ENCODE measurements around the gene AGAP1.

Gene AGAP1

DNA sequence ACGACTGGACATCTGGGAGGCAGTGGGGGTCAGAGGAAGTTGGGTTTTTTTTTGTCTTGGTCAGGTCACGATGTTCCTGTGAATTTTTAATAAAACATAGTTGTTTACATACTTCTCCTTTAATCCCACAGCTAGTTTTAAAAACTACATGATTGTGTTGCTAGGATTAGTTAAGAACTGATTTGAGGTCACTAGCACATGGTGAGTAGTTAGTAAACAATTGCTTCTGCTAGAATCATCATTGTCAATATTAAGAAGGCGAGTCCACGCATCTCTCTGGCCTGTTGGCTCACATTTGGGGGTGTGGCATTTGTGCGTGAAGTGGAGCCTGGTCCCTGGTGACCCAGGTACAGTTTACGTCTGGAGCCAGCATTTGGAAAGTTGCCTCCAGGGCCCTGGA lies 59.4 kb downstream of the AGAP1 start:
- no peak for DNase-seq

DNA sequence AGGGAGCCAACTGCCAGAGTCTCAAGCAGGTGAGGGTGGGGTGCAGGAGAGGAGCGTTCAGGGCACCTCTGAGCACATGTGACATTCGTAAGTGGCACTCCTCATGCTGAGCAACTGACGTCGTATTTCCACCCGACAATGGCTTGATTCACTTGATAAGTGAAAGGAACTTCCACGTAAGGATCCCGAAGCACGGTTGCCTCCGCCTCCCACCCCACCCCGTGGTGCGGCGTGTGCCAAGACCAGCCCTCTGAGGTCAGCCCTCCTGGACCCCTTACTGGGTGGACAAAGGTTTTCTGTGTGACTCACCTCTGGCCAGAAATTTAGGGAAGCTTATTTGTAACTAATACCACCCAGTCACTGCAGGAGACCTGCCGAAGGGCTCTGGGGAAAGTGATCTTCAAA lies 59.9 kb downstream of the AGAP1 start:
- no peak for DNase-seq

DNA sequence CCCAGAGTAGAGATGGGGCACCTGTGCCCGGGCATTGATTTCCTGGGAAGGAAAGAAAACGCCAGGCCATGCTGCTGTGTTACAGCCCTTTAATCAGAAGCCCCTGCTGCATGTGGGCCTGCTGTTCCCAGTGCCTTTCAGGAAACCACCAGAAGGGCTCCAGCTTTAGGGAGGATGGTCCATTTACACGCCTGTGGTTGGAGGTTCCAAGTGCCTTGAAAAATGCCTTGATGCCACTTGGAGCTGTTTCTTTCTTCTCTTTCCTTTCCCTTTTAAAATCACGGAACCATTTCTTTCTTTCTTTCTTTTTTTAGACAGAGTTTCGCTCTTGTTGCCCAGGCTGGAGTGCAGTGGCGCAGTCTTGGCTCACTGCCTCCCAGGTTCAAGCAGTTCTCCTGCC lies 60.5 kb downstream of the AGAP1 start:
- no peak for DNase-seq

DNA sequence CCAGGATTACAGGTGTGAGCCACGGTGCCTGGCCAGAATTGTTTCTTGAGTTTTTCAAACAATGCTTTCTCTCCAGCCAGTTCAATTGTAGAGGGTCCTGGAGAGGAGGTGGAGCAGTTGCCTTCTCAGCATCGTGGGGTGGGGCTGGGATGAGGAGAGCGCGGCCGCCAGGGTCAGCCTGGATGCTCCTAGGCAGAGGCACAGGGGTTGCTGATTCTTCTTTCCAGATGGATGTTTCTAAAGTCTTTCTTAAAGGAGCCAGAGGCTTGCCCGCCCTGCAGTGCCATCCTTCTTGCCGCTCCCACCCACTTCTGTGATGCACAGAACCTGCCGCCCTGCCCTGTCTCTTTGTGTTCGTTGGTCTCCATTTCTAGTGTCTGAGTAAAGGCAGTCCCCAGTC lies 61.1 kb downstream of the AGAP1 start:
- DNase-seq = no peak

DNA sequence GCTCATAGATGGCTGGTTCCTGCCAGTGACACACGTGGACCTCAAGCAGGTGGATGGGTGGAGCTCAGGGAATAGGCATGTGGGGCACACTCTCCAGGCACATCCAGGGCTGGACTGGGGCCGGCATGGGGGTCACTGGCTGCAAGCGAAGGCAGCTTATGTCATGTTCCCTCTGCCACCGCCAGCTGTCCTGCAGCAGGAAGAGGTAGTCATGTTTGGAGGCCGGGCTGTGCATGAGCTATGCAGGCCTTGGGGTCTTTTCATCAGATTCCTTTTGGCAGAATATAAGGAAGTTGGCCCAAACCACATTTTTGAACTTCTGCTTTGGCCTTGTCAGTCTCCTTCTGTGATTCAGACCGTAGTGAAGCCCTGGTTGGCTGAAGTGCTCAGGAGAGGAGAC lies 61.5 kb downstream of the AGAP1 start:
- no peak for DNase-seq

DNA sequence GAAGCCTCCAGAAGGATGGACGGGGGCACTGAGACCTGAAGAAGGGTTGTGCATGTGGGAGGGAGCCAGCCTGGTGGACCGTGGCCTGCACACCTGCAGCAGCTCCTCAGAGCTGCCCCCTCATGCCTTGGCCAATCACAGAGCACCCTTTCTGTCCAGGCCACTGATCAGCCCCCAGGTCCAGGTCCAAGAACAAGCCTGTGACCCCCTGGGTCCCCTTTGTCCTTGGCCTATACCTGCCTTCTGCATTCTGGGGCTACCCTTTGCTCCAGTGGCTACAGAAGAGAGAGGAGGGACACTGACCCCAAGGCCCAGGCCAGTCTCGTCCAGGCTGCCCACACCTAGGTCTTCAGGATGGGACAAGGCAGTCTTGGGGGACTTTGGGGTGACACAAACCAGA lies 62.2 kb downstream of the AGAP1 start:
- DNase-seq = no peak

DNA sequence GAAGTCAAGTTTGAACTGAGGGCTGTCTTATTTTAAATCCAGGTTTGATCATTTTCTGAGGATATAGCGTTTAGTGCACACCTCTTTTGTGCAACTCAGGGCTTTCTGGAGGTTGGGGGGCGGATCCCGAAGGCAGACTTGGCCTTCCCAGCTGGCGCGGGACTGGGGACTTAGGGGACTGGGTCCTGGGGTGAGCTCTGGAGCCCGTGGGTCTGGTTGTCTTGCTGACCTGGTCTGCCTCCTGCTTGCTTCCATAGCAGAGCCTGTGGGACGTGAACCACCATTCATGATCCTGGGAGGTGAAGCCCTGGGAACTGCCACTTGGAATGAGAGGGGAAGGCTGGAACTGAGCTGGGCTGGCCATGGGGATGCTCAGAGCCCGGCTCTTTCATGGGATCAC lies 63.1 kb downstream of the AGAP1 start:
- DNase-seq = no peak

DNA sequence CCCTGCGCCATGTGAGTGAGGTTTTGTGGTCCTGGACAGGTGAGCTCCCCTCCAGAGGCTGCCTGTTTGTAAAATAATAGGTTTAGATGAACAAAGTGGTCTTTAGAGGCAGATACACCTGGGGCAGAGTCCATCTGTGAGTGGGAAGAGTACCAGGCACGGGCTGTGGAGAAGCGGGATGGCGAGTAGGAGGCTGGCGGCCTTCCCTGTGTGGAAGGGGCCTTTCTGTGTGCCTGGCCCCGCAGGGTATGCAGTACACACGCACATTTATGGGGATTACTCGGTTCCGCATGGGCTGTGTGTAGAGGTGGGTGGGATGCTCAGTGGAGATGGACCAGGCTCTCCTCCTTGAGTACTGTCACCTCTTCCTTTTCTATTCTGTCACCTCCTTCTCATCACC lies 64.1 kb downstream of the AGAP1 start:
- no peak for DNase-seq

DNA sequence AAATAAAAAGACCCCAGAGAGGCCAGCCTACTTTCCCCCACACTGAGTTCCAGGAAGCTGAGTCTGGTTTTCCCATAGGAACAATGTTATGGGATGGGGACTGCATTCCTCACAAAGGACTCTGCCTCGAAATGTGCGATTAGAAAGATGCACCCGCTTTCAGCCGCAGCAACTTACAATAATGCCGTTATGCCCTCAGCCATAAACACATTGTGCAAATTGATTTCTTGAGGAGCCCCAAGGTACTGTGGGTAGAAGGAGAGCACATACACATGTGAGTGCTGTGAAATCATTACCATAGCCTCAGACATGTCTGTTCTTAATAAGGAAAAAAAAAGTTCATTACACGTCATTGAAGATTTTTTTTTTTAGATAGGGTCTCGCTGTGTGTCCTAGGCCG lies 64.7 kb downstream of the AGAP1 start:
- DNase-seq = no peak

DNA sequence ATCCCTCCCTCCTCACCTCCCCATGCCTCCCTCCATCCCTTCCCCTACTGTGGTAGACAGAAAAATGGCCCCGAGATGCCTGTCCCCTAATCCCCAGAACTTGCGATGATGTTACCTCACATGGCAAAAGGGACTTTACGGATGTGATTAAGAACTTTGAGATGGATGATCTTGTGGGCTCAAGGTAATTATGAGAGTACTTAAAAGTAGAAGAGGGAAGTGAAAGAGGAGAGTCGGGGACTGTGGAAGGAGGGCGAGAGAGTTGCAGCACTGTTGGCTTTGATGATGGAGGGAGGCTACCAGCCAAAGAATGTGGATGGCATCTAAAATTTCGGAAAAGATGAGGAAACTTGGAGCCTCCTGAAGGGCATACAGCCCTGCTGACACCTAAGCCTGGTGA lies 66.5 kb downstream of the AGAP1 start:
- no peak for DNase-seq

DNA sequence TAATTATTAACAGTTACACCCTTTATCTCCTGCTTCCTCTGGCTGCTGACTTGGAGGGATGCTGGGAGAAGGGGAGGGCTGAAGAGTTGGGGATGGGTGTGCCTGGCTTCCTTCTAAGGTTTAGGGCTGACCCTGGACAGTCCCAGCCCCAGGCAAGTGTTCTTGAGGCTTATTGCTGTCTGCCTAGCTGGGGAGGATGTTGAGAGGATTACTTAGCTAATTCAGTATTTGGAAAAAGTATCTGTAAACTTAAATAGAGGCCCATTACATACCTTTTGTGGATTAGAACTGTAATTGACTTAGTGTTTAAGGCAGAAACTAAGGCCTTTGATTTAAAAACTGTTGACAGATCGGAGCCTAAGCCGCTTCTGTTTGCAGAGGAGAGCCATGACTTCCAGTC lies 67.6 kb downstream of the AGAP1 start:
- no peak for DNase-seq

DNA sequence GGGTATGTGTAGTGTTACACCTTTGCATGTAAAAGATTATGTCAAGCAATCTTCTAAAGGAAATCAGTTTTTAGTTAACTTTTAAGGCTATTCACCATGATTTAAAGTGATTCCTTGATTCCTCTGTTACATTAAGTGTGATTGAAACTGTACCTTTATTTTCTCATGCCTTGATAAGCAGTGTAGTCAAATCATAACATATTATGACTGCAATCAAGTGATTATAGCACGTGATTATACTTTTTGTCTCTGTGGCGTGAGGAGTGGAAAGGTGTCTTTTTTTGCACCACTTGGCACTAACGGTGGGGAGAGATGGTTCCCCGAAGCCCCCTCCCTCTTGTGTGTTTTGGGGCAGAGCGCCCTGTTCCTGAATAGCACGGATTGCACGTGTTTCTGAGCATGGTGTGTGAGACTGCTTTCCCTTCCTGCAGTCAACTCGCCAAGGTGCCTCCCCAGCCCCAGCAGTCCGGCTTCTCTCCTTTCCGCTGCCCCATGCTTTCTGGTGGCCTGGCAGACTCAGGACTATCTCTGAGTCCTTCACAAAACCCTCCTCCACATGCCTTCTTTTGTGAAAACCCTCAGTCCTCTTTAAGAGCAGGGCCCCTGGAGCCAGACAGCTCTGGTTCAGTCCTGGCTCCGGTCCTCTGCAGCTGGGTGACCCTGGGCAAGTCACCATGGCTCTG lies 68.4 kb downstream of the AGAP1 start:
- DNase-seq = no peak

DNA sequence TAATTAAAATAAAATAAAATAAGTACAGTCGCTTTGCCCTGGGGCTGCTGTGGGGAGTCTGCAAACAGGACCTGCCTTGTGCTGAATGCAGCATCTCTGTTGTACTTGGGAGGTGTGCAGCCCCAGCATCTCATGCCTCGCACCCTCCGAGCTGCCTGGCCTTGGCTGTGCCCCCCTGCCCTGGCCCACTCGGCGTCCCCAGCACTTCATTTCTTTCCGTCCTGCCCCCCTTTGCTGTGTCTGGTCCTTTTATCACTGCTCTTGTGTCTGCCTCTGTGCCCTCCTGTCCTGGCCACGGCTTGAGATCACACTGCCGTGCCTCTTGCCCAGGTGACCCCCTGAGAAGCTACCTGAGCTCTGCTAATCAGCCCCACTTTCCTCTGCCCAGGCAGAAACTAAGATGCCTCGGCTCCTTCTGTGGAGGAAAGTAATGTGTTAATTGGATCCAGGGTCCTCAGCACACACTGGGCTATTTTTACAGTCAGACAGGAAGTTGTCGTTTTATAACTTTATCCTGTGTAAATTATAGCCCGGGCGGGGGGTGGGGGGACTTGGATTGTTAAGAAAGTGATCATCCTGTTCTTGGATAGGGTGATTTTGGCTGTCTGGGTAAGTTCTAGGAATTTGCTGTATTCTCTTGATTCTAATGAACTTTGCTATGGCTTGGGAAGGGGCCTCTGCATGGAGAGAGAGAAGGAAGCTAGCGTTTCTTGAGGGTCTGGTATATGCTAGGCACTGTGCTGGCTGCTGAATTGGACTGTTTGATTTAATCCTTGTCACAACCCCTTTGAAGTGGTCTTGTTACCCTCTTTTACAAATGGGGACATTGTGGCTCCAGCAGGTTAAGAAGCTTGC lies 69.4 kb downstream of the AGAP1 start:
- DNase-seq = no peak

DNA sequence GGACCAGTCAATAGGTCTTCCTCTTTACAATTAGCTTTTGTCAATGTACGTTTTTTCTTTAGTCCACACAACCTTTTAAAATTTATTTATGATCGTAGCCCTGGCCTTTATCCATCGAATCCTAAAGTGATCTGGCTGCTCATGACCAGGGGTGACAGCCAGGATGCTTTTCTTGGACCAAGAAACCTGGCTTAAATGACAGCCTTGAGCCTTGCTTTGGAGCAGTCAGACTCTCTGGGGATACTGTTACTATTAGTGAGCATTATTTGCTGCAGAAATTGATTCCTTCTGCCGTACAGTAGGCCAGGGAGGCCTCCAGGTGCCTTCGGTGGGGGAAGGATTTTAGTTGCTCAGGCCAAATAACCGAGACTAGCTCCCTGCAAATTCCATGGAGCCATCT lies 70.2 kb downstream of the AGAP1 start:
- no peak for DNase-seq

DNA sequence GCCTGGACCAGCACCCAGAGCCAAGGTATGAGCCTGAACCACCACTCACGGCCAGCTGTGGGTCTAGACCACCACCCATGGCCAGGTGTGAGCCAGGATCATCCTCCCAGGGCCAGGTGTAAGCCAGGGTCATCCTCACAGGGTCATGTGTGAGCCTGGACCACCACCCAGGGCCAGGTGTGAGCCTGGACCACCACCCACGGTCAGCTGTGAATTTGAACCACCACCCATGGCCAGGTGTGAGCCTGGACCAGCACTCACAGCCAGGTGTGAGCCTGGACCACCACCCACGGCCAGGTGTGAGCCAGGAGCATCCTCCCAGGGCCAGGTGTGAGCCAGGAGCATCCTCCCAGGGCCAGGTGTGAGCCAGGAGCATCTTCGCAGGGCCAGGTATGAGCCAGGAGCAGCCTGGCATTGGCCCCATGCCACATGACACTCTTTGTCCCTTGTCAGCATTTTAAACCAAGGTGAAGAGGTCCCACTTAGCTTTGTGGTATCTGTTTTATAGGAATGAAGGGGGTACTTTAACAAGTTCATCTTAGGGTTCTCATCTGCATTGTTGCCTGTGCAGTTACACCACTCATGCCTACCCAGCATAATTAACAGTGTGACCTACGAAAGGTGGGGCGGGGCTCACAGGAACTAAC lies 71.2 kb downstream of the AGAP1 start:
- DNase-seq = no peak

DNA sequence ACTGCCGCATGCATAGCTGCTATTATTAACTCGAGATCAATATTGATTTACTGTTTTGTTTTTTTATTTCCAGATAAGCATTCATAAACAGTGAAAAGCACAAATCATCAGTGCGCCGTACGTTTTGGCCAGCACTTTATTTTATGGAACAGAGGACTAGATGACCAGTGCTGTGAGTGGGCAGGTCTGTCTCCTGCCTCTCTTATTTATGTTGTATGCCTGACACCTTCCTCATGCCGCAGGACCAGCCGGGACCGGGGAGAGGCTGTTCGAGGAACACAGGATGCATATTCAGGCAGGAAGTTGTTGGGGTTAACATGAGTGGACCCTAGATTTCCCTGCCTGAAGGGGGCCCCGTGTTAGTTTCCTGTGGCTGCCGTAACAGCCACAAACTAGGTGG lies 72.6 kb downstream of the AGAP1 start:
- DNase-seq = no peak

DNA sequence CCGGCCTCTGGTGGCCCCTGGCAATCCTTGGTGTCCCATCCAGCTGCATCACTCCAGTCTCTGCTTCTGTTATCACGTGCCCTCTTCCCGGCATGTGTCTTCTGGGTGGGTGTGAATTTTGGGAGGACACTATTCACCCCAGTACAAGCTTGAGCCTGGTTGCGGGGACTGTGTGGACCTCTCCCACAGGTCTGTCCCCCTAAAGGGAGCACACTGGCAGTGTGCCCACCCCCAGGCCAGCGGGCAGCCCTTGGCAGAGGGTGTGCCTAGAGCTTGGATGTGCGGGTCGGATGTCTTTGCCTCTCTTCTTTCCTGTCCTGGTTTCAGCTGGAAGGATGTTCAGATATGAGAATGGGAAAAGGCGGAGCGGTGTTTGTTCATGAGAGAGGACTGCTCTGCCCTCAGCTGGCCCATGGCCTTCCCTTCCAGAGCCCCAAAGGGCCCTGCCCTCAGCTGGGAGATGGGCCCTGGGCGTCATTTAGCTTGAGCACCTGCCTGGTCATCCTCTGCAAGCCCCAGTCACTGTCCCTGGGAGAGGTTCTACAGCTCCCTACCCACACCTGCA lies 73.2 kb downstream of the AGAP1 start:
- no peak for DNase-seq

DNA sequence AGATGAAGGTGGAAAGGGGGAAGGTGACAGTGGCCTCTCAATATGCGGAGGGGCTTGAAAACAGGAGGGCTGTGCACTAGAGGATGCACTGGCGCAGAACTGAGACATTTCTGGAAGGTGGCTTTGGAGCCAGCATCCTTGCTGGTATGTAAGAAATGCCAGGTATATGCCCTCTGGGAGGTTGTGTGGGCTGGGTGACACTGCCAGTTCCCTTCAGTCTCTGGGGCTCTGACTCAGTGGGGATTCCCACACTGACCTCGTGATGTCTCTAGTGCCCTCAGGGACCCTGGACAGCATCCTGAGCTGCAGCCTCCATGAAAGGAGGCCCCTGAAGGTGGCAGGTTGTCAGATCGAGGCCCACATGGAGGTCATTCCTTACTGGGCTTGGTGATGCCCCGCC lies 74.0 kb downstream of the AGAP1 start:
- no peak for DNase-seq

DNA sequence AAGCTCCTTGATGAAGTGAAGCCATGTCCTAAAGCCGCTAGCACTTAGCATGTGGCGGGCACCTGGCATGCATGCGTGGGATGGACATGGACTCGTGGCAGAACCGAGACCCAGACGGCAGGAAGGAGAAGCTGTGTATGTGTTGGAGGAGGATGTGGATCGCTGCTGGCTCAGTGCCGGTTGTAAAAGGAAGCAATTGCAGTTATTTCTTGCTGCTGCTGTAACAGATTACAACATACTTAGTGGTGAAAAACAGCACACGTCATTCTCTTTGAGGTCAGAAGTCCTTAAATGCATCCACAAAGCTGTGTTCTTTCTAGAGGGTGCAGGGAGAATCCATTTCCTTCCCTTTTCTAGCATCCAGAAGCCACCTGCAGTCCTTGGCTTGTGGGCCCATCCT lies 74.6 kb downstream of the AGAP1 start:
- no peak for DNase-seq

DNA sequence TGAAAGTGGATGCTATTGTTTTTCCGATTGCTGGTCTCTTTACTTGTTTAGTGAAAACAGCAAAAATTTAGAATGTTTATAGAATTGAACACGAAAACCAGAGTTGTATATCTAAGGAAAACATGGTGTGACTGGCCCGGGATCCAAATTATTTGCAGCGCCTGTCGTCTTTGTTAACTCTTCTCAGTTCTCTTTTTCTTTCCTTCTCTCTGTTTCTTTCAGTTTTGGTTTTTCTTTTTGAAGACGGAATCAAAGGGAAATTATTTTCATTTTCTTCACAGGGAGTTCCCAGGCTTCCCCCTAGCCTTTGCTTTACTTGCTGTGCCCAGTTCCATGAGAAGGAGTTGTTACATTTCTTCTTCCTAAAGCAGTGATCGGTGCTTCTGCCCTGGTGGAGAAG lies 76.0 kb downstream of the AGAP1 start:
- DNase-seq = no peak

DNA sequence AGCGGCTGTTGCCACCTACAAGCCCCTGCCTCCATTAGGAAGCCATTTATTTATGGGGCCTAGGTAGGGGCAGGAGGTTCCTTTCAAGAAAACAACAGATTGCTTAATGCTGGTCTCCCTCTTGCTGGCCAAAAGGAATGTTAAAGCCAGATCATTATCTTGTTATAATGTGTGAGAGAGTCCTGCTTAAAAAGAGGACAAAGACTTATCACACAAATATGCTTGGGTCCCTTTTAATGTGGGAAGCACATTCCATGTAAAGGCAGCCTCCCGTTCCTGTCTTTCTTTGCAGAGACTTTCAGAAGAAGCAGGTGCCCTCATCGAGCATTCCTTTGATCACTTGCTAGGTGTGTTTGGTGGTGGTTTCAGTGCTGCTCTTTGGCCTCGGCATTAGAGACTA lies 76.4 kb downstream of the AGAP1 start:
- DNase-seq = no peak

DNA sequence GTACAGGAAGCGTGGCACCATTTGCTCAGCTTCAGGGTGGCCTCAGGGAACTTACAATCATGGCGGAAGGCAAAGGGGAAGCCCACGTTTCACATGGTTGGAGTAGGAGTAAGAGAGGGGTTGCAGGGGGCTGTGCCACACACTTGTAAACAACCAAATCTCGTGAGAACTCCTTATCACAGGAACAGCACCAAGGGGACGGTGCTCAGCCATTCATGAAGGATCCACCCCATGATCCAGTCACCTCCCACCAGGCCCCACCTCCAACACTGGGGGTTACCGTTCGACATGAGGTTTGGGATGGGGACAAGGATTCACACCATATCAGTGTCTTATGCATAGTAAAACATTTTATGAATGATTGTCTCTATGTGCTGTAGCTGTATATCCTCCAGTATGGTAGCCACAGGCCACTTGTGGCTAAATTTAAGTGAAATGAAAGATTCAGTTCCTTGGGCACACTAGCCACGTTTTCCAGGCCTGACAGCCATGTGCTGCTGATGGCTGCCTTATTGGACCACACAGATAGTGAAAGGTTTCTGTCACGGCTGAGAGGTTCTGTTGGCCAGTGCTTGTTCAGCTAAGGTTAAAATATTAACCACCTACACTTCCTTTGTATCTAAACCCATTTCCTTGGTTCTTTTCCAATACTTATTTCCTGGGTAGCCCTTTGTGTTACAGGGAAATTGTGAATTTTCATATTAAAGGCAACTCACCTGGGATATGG lies 77.3 kb downstream of the AGAP1 start:
- DNase-seq = no peak

DNA sequence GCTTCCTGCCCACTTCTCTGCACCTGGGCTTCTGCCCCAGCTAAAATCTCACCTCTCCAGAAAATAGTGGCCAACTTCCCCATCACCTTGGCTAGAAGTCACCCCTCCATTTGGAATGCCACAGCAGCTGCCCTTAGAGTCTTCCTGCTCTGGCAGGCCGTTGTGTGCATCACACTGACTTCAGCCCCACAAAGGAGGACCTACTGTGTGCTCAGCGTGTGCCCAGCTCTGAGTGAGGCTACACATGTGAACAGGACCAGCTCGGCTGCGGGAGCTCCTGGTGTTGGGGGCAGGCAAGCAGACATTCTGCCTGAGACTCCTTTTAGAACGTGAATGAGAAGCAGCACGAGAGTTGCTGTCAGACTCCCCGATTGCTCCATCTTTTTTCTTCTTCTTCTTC lies 78.7 kb downstream of the AGAP1 start:
- no peak for DNase-seq
